SK-N-SH treated with all-trans-retinoic acid at 6 μM for 48 hours (cell line): ENCODE measurements around the gene PDCL3.

Experiments used
- ATAC-seq: fragments of 200-7000 bp; cut with Tn5 transposase; 3 replicates; pipeline ENCODE4 v1.9.1; 2020; ENCODE audit warnings: mild to moderate bottlenecking, moderate library complexity
- ARNTL ChIP-seq: fragments of 450-650 bp; formaldehyde crosslinking; IDR thresholded peaks from 2 replicates; pipeline ENCODE4 v1.5.0; 2020; ENCODE audit warnings: low read depth, mild to moderate bottlenecking, moderate library complexity, borderline replicate concordance
- BACH2 ChIP-seq: fragments of 250-450 bp; sonication (Bioruptor Pico); IDR thresholded peaks from 2 replicates; pipeline ENCODE4 v1.9.0; 2021; ENCODE audit warnings: mild to moderate bottlenecking, borderline replicate concordance
- CREB5 ChIP-seq: fragments of 250-450 bp; sonication (Bioruptor Pico); IDR thresholded peaks from 2 replicates; pipeline ENCODE4 v1.5.1; 2020; ENCODE audit warnings: low read depth, mild to moderate bottlenecking, moderate library complexity
- CSDC2 ChIP-seq: fragments of 250-450 bp; sonication (Bioruptor Pico); IDR thresholded peaks from 2 replicates; pipeline ENCODE4 v1.5.0; 2020; ENCODE audit warnings: mild to moderate bottlenecking, moderate library complexity
- ESRRG ChIP-seq: fragments of 250-450 bp; sonication (Bioruptor Pico); IDR thresholded peaks from 2 replicates; pipeline ENCODE4 v1.6.1; 2021; ENCODE audit warnings: mild to moderate bottlenecking
- GLIS3 ChIP-seq: fragments of 250-450 bp; sonication (Bioruptor Pico); IDR thresholded peaks from 2 replicates; pipeline ENCODE4 v1.5.0; 2020; ENCODE audit warnings: mild to moderate bottlenecking, moderate library complexity
- ISL1 ChIP-seq: fragments of 250-450 bp; sonication (Bioruptor Pico); IDR thresholded peaks from 2 replicates; pipeline ENCODE4 v2.1.2; 2022; ENCODE audit warnings: mild to moderate bottlenecking, moderate library complexity
- OSR1 ChIP-seq: fragments of 250-450 bp; sonication (Bioruptor Pico); IDR thresholded peaks from 2 replicates; pipeline ENCODE4 v1.8.0; 2022; ENCODE audit warnings: moderate library complexity, mild to moderate bottlenecking, inconsistent platforms
- PATZ1 ChIP-seq: fragments of 250-450 bp; sonication (Bioruptor Pico); IDR thresholded peaks from 2 replicates; pipeline ENCODE4 v1.8.0; 2020; ENCODE audit warnings: mild to moderate bottlenecking, moderate library complexity, borderline replicate concordance
- POU6F1 ChIP-seq: fragments of 250-450 bp; sonication (Bioruptor Pico); IDR thresholded peaks from 2 replicates; pipeline ENCODE4 v1.8.0; 2021; ENCODE audit warnings: low read depth, mild to moderate bottlenecking, moderate library complexity, borderline replicate concordance
- PPARA ChIP-seq: fragments of 250-450 bp; sonication (Bioruptor Pico); IDR thresholded peaks from 2 replicates; pipeline ENCODE4 v1.5.0; 2020; ENCODE audit warnings: mild to moderate bottlenecking, borderline replicate concordance
- RARB ChIP-seq: fragments of 250-450 bp; sonication (Bioruptor Pico); IDR thresholded peaks from 2 replicates; pipeline ENCODE4 v1.8.0; 2021; ENCODE audit warnings: mild to moderate bottlenecking, moderate library complexity
- SNAI2 ChIP-seq: fragments of 250-450 bp; sonication (Bioruptor Pico); IDR thresholded peaks from 2 replicates; pipeline ENCODE4 v1.5.0; 2020; ENCODE audit warnings: mild to moderate bottlenecking, moderate library complexity
- TCF4 ChIP-seq: fragments of 250-450 bp; sonication (Bioruptor Pico); IDR thresholded peaks from 2 replicates; pipeline ENCODE4 v1.8.0; 2021; ENCODE audit warnings: mild to moderate bottlenecking, moderate library complexity, borderline replicate concordance
- TOX ChIP-seq: fragments of 250-450 bp; sonication (Bioruptor Pico); IDR thresholded peaks from 2 replicates; pipeline ENCODE4 v1.8.0; 2021; ENCODE audit warnings: mild to moderate bottlenecking, moderate library complexity, borderline replicate concordance
- ZC3H10 ChIP-seq: fragments of 250-450 bp; sonication (Bioruptor Pico); IDR thresholded peaks from 2 replicates; pipeline ENCODE4 v1.5.1; 2021; ENCODE audit warnings: mild to moderate bottlenecking, moderate library complexity
- ZFP3 ChIP-seq: fragments of 250-450 bp; sonication (Bioruptor Pico); IDR thresholded peaks from 2 replicates; pipeline ENCODE4 v1.5.0; 2020; ENCODE audit warnings: mild to moderate bottlenecking, moderate library complexity
- ZFP30 ChIP-seq: fragments of 450-650 bp; formaldehyde crosslinking; IDR thresholded peaks from 2 replicates; pipeline ENCODE4 v1.5.0; 2022; ENCODE audit warnings: mild to moderate bottlenecking, moderate library complexity
- ZNF565 ChIP-seq: fragments of 450-650 bp; formaldehyde crosslinking; conservative IDR thresholded peaks from 2 replicates; pipeline ENCODE4 v1.5.0; 2020; ENCODE audit warnings: low read depth, mild to moderate bottlenecking, moderate library complexity
- ZNF70 ChIP-seq: fragments of 450-650 bp; formaldehyde crosslinking; IDR thresholded peaks from 2 replicates; pipeline ENCODE4 v1.5.0; 2020; ENCODE audit warnings: mild to moderate bottlenecking, moderate library complexity
- ZNF8 ChIP-seq: fragments of 450-650 bp; formaldehyde crosslinking; IDR thresholded peaks from 2 replicates; pipeline ENCODE4 v1.5.0; 2020; ENCODE audit warnings: mild to moderate bottlenecking, moderate library complexity

The PDCL3 gene

GRCh38 chr2:100562613-100563406 lies at the start of gene PDCL3:
TSS of gene PDCL3 (plus strand) at chr2:100562993. CDS start at chr2:100563068, 75 bp downstream.
- TF ChIP-seq OSR1 (CRISPR knock-in tag): no peak
- peak; percentile 62; the same call in 1 of the 2 replicates for TF ChIP-seq GLIS3 (CRISPR knock-in tag)
- TF ChIP-seq, all 23 proteins: peak for 1
- peak; percentile 97 for ATAC-seq

GRCh38 chr2:100513650-100514049 lies 49.1 kb upstream of the PDCL3 start:
- TF ChIP-seq ZNF70: no peak
- TF ChIP-seq SNAI2 (CRISPR knock-in tag): no peak
- TF ChIP-seq PPARA (CRISPR knock-in tag): no peak
- no peak for TF ChIP-seq ARNTL (CRISPR knock-in tag)
- TF ChIP-seq ZNF8 (CRISPR knock-in tag): no peak
- no peak for TF ChIP-seq ESRRG
- no peak for TF ChIP-seq CREB5 (CRISPR knock-in tag)
- TF ChIP-seq ZFP3 (CRISPR knock-in tag): no peak
- no peak for TF ChIP-seq GLIS3 (CRISPR knock-in tag)
- no peak for TF ChIP-seq PATZ1 (CRISPR knock-in tag)
- TF ChIP-seq RARB: no peak
- TF ChIP-seq OSR1 (CRISPR knock-in tag): no peak
- no peak for TF ChIP-seq ISL1
- TF ChIP-seq ZNF565 (CRISPR knock-in tag): no peak
- no peak for ATAC-seq

GRCh38 chr2:100517556-100517955 lies 45.2 kb upstream of the PDCL3 start:
- ATAC-seq: no peak
- TF ChIP-seq ZFP3 (CRISPR knock-in tag): no peak
- no peak for TF ChIP-seq ZFP30 (CRISPR knock-in tag)
- no peak for TF ChIP-seq PATZ1 (CRISPR knock-in tag)
- TF ChIP-seq ZNF8 (CRISPR knock-in tag): no peak
- TF ChIP-seq ISL1: no peak
- no peak for TF ChIP-seq BACH2 (CRISPR knock-in tag)
- TF ChIP-seq POU6F1: no peak
- TF ChIP-seq ZNF565 (CRISPR knock-in tag): no peak
- TF ChIP-seq ESRRG: no peak
- TF ChIP-seq ARNTL (CRISPR knock-in tag): no peak
- no peak for TF ChIP-seq ZNF70
- no peak for TF ChIP-seq TOX (CRISPR knock-in tag)
- TF ChIP-seq CREB5 (CRISPR knock-in tag): no peak
- no peak for TF ChIP-seq ZC3H10
- TF ChIP-seq PPARA (CRISPR knock-in tag): no peak
- no peak for TF ChIP-seq TCF4 (CRISPR knock-in tag)
- TF ChIP-seq GLIS3 (CRISPR knock-in tag): no peak
- TF ChIP-seq SNAI2 (CRISPR knock-in tag): no peak
- no peak for TF ChIP-seq CSDC2 (CRISPR knock-in tag)
